GM18867 (cell line): ENCODE results near the gene ARMH1.
"Not testable (repeated sequence)": the region's sequence is repeated elsewhere in the genome, so short reads cannot be mapped to it uniquely, and the experiment has no call there.

ENCODE experiments used
- ATAC-seq: cut with Tn5 transposase; IDR thresholded peaks from one replicate; pipeline ENCODE4 v1.9.1; 2021; ENCODE audit warnings: mild to moderate bottlenecking, moderate library complexity; ENCODE audit not compliant: unreplicated experiment

ARMH1 gene

GRCh38 chr1:44720281-44720680 is 45.8 kb downstream of the ARMH1 start:
- no peak for ATAC-seq

GRCh38 chr1:44721485-44722361 is 47.2 kb downstream of the ARMH1 start:
- peak; percentile 70 for ATAC-seq

DNA sequence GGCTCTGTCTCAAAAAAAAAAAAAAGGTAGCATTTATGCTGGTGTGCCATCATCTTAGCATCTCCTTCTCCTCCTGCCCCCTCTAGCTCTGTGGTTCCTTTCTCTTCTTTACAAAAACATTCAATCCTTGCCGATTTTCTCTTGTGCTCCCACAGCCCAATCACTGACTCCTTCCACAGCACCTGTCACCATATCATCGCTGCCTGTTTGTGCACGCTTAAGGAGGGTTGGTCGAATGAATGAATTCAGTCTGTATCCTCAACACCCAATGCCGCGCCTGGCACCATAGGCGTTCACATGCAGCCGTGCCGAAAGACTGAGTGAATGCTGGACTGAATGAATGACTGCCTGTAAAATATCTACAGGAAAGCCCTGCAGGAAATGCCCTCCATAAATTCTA is 48.5 kb downstream of the ARMH1 start:
- ATAC-seq, result no peak

DNA sequence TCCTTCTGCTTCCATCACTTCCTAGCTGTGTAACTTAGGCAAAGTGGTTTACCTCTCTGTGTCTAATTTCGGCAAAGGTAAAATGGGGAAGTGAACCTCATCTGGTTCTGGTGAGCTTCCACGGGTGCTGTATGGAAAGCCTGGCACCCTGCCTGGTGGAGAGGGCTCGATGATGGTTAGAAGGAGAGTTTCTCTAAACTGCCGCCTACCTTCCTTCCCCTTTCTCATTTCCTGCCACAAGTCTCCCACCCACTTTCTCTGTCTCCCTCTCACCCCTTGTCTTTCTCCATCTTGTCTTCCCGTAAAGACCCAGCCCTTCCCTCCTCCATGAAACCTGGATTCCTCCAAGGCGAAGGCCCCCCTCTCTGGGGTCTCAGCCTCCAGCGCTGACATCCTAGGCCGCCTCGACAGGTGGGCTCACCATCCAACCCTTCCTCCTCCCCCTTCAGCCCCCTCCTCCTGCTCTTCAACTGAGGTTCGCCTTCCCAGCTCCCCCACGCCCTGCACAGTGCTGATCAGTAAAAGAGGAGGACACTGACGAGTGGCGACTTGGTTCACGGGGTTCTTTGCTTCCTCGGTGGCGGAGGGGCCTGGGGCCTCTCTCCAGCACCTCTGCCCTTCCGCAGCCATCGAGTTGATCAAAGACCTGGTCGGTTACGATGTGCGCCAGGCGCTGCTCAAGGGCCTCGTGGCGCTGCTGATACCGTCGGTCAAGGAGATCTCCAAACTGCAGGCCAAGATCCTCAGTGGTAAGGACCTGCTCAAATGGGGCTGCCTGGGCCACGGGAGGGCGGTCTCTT is 49.2 kb downstream of the ARMH1 start:
- ATAC-seq, result no peak

GRCh38 chr1:44724296-44724954 is 49.9 kb downstream of the ARMH1 start:
- ATAC-seq, result no peak

- ATAC-seq, result no peak
Observed at GRCh38 chr1:44724955-44725698, 50.6 kb downstream of the ARMH1 start.

DNA sequence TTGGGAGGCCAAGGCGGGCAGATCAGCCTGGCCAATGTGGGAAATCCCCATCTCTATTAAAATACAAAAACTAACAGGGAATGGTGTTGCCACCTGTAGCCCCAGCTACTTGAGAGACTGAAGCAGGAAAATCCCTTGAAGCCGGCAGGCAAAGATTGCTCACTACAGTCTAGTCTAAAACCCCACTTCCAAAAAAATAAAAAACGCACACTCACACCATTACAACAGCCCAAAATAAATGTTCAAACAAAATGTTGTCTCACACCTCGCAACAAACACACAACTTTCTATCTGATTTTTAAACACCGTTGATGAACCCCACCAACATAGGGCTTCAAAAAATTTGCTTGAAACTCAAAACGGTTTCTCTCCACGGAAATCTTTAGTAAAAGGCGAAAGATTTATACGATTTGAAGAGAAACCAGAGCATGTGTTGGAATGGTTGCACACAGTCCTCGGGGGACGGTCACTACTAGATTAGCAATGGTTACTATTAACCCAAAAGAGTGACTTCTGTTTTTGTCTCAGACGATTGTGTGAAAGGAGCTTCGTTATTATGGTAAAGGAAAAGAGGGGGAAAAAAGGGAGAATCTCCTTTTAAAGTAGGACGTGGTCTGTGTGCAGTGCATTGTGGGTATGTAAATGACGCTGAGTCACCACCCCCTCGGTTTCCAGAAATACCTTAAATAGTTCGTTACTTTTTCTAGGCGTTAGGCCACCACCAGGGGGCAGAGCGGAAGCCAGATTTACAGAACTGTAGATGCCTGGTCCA is 56.4 kb downstream of the ARMH1 start, which contains the start of gene RNU5D-1:
Gene RNU5D-1, minus strand, starts transcription at position 430 of the 772 bp plus-strand sequence.
- ATAC-seq, result peak; percentile 68

GRCh38 chr1:44733365-44733764 is 58.9 kb downstream of the ARMH1 start:
- ATAC-seq, result no peak

DNA sequence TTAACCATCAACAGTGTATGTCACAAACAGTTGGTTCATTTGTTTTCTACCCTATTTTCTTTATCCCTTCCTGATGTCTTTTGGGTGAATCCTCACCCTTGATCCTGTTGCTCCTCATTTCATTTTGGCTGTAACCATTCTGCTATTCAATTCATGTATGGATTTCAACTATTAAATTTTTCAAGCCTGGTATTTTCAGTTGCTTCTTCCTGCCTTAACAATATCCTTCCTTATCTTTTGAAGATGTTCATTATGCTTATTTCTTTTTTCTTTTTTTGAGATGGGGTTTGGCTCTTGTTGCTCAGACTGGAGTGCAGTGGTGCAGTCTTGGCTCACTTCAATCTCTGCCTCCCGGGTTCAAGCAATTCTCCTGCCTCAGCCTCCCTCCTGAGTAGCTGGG is 59.3 kb downstream of the ARMH1 start:
- ATAC-seq, result no peak

- no peak for ATAC-seq
Observed at GRCh38 chr1:44735992-44736391, 61.5 kb downstream of the ARMH1 start.

- not testable (repeated sequence) for ATAC-seq
Observed at GRCh38 chr1:44738953-44739306, 64.4 kb downstream of the ARMH1 start.

- ATAC-seq, result peak; percentile 97
Observed at GRCh38 chr1:44739307-44740178, 65.0 kb downstream of the ARMH1 start, which contains the start of gene KIF2C. TSS of gene KIF2C (plus strand) at chr1:44739837. CDS start at chr1:44739933, 96 bp downstream.

GRCh38 chr1:44740179-44740617 is 65.7 kb downstream of the ARMH1 start:
- no peak for ATAC-seq

DNA sequence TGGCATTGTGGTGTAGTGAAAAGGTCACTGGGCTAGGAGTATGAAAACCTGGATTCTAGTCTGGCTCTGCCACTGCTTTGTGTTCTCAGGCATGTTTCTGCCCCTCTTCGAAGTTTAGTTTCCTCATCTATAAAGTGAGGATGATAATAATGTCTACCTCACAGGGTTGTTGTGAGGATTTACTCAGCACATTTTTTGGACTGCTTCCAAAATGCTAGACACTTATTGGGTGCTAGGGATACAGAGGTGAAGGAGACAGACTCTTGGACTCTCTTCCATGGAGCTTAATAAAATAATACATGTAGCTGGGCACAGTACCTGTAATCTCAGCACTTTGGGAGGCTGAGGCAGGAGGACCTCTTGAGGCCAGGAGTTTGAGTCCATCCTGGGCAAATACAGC is 68.7 kb downstream of the ARMH1 start:
- no peak for ATAC-seq

- ATAC-seq, result no peak
Observed at GRCh38 chr1:44747878-44748277, 73.4 kb downstream of the ARMH1 start.

DNA sequence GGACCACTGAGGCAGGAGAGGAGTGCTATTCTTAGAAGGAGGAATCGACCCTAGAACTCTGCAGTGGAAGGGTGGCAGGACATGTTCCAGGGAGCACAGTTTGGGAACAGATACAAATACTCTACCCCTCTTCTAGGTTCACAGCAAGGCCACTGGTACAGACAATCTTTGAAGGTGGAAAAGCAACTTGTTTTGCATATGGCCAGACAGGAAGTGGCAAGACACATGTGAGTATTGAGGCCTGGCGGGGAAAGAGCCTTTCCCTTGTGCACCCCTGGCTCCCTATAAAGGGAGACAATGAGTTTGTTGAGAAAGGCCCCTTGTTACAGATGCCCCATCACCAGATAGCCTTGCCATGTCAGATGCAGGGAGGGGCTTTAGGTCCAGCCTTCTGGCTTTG is 82.9 kb downstream of the ARMH1 start:
- no peak for ATAC-seq

DNA sequence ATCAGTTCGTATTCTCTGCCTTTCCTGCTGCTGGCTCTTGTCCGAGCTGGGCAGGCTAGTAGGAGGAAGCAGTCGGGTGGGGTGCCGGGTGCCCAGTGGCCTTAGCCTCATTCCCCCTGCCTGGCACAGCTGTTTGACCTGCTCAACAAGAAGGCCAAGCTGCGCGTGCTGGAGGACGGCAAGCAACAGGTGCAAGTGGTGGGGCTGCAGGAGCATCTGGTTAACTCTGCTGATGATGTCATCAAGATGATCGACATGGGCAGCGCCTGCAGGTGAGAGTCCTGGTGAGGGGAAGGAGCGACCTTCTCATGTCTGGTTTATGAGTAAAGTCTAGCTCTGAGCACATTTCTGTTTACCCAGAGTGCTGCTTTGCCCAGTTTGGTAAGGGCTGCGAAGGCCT is 84.6 kb downstream of the ARMH1 start:
- no peak for ATAC-seq

DNA sequence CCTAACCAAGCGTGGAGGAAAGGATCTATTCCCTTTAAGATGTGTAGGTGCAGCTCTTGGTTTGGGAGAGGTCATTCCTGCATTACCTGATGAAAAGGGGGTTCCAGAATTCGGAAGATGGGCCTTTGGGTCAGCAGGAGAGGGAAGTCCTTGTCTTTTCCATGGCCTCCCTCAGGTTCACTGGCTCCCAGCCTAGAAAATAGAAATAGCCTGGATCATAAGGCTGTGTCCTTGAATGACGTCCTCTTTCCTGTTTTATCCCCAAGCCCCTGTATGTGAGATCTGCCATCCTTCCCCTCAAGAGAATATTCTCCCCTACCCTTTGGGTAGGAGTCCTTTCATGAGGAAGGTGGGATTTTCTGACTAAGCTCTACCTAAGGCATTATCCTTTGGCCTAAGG is 86.4 kb downstream of the ARMH1 start:
- ATAC-seq, result no peak

DNA sequence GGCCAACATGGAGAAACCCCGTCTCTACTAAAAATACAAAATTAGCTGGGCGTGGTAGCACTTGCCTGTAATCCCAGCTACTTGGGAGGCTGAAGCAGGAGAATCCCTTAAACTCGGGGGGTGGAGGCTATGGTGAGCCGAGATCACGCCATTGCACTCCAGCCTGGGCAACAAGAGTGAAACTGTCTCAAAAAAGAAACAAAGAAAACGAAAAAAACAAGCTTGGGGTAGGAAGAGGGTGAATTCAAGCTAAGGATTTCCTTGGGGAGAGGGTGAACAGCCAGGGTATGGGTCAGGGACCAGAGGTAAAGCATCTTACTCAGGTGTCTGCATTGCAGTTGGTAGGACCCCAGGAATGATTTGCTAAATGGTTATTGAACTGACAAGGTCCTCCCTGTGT is 91.9 kb downstream of the ARMH1 start:
- ATAC-seq, result not testable (repeated sequence)
